ENCODE data around the gene PPFIA1.

DNA sequence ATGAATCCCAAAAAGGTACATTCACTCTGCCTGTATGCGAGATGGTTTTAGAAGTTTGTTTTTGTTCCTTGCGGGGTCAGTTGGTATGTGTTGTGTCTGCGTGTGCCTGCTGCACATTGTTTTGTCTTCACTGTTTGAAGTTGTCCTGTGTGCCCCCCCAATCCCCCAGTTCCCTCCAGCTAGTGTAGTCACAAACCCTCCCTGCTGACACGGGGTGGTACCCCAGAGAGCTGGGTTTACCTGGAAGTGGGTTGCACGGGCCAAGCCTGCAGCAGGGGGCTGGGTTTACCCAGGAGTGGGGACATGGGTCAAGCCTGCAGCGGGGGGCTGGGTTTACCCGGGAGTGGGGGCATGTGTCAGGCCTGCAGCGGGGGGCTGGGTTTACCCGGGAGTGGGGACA is 150.0 kb downstream of the PPFIA1 start:
- TF ChIP-seq EP300 (IDR thresholded peaks at IDR 0.05; ENCODE audit: borderline replicate concordance) (no peak), CEBPB (IDR thresholded peaks at IDR 0.05) (no peak), YY1 (IDR thresholded peaks at IDR 0.05; ENCODE audit: low read depth) (no peak), MAX (IDR thresholded peaks at IDR 0.05) (no peak), TAF1 (IDR thresholded peaks at IDR 0.05; ENCODE audit: low read depth) (no peak), EGR1 (IDR thresholded peaks at IDR 0.05) (no peak)
- TF ChIP-seq, protein P1, sequence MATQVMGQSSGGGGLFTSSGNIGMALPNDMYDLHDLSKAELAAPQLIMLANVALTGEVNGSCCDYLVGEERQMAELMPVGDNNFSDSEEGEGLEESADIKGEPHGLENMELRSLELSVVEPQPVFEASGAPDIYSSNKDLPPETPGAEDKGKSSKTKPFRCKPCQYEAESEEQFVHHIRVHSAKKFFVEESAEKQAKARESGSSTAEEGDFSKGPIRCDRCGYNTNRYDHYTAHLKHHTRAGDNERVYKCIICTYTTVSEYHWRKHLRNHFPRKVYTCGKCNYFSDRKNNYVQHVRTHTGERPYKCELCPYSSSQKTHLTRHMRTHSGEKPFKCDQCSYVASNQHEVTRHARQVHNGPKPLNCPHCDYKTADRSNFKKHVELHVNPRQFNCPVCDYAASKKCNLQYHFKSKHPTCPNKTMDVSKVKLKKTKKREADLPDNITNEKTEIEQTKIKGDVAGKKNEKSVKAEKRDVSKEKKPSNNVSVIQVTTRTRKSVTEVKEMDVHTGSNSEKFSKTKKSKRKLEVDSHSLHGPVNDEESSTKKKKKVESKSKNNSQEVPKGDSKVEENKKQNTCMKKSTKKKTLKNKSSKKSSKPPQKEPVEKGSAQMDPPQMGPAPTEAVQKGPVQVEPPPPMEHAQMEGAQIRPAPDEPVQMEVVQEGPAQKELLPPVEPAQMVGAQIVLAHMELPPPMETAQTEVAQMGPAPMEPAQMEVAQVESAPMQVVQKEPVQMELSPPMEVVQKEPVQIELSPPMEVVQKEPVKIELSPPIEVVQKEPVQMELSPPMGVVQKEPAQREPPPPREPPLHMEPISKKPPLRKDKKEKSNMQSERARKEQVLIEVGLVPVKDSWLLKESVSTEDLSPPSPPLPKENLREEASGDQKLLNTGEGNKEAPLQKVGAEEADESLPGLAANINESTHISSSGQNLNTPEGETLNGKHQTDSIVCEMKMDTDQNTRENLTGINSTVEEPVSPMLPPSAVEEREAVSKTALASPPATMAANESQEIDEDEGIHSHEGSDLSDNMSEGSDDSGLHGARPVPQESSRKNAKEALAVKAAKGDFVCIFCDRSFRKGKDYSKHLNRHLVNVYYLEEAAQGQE (IDR thresholded peaks at IDR 0.05; ENCODE audit: low read depth), result no peak
